Activated CD4-positive, alpha-beta T cell treated with anti-CD3 and anti-CD28 coated beads, Interleukin-10, Interleukin-2, amounts not matched to agents 100 ng/mL and 50 ng/mL, durations not matched to agents 16 hours and 8 hours (primary cell): ENCODE measurements around the gene ITGA5.
"Not testable (repeated sequence)": the region's sequence is repeated elsewhere in the genome, so short reads cannot be mapped to it uniquely, and the experiment has no call there.

ENCODE experiments used
- DNase-seq: peaks from one replicate; pipeline ENCODE4 v3.0.0-alpha.2; 2020

Gene ITGA5

GRCh38 chr12:54368709-54369596 lies 50.1 kb downstream of the ITGA5 start:
- DNase-seq = peak; percentile 91

GRCh38 chr12:54368025-54368708 lies 50.9 kb downstream of the ITGA5 start:
- no peak for DNase-seq

GRCh38 chr12:54364413-54364812 lies 54.7 kb downstream of the ITGA5 start, which contains the start of gene GPR84:
Gene GPR84, minus strand, starts transcription at chr12:54364486. Its CDS starts 635 bp downstream, at chr12:54363851.
- peak; percentile 86 for DNase-seq

DNA sequence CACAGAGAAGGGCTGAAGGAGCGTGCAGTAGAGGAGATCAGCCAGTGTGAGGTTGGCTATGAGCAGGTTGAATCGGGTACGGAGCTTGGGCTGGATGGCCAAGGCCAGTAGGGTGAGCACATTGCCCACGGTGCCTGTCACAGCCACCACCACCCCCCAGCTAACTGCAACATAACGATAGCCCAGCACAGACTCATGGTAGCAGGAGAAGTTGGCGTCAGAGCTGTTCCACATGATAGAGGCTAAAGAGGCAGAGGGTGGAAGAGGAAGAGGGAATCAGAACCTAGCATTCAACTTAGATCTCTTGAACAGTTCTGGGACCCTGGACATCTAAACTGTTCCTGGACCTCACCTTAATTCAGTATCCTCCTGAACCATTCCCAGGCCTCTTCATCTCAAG lies 55.4 kb downstream of the ITGA5 start:
- no peak for DNase-seq

- no peak for DNase-seq
These were observed 56.0 kb downstream of the ITGA5 start for GRCh38 chr12:54363047-54363446.

DNA sequence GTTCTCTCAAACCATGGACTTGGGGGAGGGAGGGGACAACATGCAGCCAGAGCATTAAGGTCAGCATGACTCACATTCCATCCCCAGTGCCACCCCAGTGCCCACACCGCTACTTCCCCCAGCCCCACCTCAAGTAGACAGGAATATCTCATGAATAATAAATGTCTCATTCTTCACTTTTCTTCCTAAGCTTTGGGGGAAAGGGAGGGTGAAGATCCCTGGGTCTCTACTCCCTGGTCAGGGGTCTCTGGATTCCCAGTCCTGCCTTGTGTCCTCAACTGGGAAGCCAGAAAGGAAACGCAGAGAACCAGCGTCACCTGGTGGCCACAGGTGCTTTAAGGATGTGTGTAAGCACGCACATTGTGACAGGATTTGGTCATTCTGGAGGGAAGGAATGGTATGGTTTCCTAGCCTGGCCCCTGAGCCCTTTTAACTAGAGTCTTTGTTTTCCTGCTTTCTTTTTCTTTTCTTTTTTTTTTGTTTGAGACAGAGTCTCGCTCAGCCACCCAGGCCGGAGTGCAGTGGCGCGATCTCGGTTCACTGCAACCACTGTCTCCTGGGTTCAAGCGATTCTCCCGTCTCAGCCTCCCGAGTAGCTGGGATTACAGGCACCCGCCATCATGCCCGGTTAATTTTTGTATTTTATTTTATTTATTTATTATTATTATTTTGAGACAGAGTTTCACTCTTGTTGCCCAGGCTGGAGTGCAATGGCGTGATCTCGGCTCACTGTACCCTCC lies 58.2 kb downstream of the ITGA5 start:
- DNase-seq = peak; percentile 60

GRCh38 chr12:54359762-54360351 lies 59.2 kb downstream of the ITGA5 start:
- no peak for DNase-seq

DNA sequence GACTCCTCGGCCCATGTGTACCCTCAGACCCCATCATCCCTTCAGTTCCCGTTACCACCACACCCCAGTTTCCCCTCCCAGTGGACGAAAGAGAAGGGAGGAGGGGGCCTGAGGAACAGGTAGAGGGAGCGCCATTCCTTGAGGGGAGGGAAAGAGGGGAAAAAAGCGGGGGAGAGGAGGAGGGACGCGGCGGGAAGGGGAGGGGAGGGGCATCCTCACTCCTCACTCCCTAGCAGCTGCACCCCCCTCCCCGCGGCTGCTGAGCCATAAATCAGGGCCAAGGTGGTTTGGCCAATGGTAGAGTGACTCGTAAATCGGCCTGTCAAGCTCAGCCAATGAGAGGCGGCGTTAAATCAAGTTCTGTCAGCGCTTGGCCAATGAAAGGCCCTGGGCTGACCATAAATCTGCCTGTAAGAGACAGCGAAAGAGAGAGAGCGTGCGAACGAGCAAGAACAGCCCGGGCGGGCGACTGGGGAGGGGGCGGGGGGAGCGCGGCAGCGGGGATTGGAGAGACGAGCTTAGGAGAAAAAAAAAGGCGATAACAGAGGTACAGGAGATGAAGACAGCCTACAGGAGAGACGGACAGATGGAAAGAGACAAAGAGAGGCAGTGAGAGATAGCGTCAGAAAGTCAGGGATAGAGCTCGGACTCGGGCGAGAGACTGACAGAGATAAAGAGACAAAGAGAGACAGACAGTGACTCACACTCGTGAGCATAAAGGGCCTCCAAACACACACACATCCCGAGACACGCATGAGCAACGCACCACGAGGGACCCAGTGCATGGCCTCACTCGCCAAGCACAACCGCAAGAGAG lies 59.9 kb downstream of the ITGA5 start:
- DNase-seq = peak; percentile 99

- DNase-seq = peak; percentile 77
These were observed 60.7 kb downstream of the ITGA5 start for GRCh38 chr12:54358191-54358944.

GRCh38 chr12:54357506-54358190 lies 61.4 kb downstream of the ITGA5 start:
- DNase-seq = no peak

DNA sequence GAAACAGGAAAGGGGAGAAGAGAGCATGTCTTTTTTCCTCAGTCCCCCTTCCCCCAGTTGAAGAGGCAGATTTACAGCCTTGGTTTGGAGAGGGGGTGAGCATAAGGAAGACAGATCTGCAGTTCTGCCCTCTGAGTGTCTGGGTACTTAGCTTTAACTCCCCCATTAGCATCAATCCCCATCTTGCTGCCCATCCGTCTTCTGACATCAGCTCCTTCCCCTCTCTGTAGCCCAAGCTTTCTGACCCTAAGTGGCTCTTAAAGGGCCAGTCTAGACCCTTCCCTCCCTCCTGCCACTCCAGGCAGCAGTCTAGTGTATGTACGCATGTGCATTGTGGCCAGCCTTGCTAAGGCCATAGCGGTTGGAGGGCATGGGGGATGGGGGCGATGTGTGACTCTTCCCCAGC lies 62.1 kb downstream of the ITGA5 start:
- DNase-seq = no peak

GRCh38 chr12:54356228-54356627 lies 62.8 kb downstream of the ITGA5 start:
- no peak for DNase-seq

DNA sequence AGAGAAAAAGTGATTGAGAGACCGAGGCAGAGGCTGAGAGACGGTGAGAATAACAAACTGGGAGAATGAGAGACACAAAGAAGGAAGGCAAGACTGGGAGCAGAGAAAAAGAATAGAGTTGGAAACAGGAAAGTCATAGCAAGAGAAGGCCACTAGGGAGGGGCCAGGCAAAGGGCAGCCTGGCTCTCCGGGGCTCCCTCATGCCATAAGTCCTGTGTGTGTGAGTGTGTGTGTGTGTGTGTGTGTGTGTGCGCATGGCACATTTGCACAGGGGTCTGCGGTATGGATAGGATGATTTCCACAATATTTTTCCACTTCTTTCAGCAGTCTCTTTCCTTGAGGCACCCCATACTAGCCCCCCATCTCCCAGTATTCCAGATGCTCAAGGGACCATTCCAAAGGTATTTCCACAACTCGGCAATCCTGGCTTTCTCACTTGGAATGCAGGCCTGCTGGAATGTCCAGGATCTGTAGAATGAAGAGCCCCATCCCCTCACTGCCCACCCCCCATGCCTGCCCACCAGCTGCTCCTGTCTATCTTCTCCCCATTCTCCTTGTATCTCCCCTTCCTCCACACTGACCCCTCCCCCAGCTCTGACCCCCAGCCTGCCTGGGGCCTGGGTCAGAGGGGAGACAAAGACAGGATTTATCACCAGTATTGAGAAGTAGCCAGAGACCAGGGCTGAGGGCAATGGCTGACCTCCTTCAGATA lies 63.8 kb downstream of the ITGA5 start:
- no peak for DNase-seq

DNA sequence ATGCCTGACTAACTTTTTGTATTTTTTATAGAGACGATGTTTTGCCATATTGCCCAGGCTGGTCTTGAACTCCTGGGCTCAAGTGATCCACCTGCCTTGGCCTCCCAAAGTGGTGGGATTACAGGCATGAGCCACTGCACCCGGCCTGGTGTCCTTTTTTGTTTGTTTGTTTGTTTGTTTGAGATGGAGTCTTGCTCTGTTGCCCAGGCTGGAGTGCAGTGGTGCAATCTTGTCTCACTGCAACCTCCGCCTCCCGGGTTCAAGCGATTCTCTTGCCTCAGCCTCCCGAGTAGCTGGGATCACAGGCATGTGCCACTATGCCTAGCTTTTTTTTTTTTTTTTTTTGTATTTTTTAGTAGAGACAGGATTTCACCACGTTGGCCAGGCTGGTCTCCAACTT lies 64.8 kb downstream of the ITGA5 start:
- not testable (repeated sequence) for DNase-seq

- no peak for DNase-seq
These were observed 65.9 kb downstream of the ITGA5 start for GRCh38 chr12:54352891-54353874.

GRCh38 chr12:54352022-54352531 lies 67.0 kb downstream of the ITGA5 start:
- DNase-seq = no peak

- no peak for DNase-seq
These were observed 67.7 kb downstream of the ITGA5 start for GRCh38 chr12:54351341-54351740.

- DNase-seq = no peak
These were observed 68.3 kb downstream of the ITGA5 start for GRCh38 chr12:54350743-54351142.
